Stimulated activated CD8-positive, alpha-beta memory T cell treated with anti-CD3 and anti-CD28 coated beads, Interleukin-15, amount 100 ng/mL, for 1 hour (primary cell): ENCODE measurements around the gene ZNF22.
"Not testable (repeated sequence)": the region's sequence is repeated elsewhere in the genome, so short reads cannot be mapped to it uniquely, and the experiment has no call there.

Experiments used
- DNase-seq: peaks from one replicate; pipeline ENCODE4 v3.0.0-alpha.2; 2020; ENCODE audit warnings: low read depth

Gene ZNF22

DNA sequence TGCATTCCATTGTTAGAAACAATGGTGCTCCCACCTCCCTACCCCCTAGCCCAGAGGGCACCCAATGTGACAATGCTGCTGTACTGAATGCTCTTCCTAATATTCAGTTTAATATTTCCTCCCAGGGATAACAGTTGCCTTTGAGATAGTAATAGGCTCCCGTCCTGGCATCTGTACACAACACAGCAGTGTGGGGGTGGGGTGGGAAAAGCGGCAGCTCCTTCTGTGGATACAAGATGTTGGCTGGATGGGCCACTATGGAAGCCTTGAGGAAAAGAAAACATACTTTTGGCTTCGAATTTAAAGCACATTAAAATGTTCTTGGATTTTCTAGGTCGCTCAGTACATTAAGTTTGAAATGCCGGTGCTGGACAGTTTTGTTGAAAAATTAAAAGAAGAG is 9.2 kb upstream of the ZNF22 start:
- no peak for DNase-seq

- no peak for DNase-seq
Observed at GRCh38 chr10:44992070-44992731, 8.5 kb upstream of the ZNF22 start.

GRCh38 chr10:44992732-44993225 is 7.9 kb upstream of the ZNF22 start:
- no peak for DNase-seq

GRCh38 chr10:44993226-44993921 is 7.3 kb upstream of the ZNF22 start:
- DNase-seq, result no peak

- DNase-seq, result no peak
Observed at GRCh38 chr10:44993922-44994751, 6.6 kb upstream of the ZNF22 start.

DNA sequence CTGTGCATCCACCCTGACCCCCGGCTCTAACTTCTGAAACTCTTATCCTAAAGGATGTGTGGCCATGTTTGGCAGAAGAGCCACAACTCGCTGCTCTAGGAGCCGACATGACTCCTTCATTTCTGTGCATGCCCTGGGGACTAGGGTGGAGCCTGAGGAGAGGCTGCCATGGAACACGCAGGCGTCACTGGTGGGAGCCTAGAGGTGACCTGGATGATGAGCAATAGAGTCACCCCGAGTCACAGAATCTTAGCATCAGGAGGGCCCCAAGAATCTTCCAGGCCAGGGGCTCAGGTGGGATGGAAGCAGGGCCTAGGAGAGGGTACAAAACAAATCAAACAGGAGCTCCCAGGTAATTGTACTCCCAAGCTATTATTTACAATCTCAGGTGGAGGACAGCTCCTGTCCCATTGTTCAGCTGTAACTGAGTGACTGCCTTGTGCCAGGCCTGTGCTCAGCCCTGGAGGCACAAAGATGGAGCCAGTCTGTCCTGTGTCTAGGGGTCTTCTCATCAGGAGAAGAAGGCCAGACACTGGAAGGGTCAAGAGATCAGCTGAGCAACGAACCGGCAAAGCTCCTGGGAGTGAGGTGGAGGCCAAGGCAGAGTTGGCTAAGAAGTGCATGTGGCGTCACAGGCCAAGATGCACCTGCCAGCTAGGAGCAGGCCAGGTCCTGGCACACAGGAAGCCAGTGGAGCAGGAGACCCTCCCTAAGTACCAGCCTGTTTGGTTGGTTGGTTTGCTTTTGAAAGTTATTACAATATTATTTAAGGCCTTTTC is 5.8 kb upstream of the ZNF22 start:
- DNase-seq, result no peak

- DNase-seq, result no peak
Observed at GRCh38 chr10:44995581-44995913, 5.2 kb upstream of the ZNF22 start.

DNA sequence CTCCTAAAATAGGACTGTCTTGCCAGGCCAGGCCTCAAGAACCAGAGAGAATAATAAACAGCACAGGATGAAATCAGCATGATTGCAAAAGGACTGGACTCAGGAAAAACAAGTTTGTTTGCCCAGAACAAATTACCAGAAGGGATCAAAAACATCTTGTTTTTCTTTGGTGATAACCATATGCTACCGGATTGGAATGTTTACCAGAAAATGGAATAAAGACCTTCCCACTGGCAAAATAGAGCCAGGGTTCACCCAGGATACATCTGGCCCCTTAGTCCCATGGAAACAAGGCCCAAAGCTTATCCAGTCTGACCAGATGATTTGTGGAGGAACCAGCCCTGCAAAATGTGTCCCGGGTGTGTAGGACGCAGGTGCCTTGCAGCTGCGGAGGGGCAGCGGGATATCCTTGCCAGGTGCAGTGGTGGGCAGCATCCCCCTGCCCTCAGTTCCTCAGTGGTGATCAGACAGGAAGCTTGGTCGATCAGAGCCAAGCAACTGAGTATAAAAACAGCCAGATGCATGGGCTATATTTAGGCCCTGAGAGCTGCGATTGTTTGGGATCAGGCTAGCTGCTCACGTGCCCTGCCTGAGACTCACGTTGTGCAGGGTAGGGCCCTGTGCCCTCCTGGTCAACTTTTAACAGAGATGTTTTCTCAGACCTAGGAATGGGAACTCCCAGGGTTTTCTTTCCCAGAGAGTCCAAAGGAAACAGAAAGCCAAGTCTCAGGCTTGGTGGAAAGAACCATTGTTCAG is 4.6 kb upstream of the ZNF22 start:
- DNase-seq, result no peak

- no peak for DNase-seq
Observed at GRCh38 chr10:44997105-44997748, 3.5 kb upstream of the ZNF22 start.

DNA sequence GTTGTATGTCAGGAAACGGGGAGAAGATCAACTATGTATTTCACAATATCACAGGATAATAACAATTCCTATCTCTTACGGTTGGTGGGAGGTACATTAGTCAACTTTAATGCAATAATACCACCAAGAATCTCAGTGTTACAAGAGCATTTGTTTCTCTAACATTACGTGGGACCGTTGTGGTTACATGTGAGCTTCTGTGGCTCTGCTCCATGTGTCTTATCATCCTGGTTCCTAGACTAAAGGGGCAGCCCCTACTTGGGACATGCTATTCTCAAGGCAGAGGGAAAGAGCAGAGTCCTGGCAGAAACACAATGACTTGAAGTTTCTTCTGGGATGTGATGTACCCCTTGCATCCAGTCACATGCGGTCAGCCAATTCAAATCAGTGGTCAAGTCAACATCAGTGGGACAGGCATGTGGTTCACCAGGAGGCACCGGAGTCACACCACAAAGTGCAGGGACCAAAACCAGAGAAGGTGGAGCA is 2.5 kb upstream of the ZNF22 start:
- no peak for DNase-seq

DNA sequence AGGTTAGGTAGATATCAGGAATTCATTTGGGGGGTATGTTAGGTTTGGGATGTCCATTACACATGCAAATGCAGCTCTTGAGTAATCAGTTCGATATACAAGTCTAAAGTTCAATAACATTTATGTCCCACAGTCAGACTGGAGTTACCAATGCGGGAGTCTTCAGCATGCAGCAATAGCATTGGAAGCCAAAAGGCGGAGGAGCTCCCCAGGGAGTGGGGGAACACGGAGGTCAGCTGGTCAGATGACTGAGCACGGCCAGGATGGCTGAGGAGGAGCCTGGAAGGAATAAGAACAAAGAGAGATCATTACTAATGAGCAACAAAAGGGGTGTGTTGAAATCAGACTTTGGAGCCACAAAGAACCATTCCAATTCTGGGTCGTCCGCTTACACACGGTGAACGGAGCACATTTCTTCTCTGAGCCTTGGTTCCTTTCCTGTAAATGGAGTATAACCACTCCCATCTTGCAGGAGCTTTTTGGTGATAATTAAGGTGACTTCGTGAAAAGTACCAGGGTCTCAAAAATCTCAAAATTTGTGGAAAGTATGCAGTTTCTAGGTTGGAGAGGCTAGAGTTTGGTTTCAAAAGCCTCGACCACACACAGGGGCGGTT is 478 bp upstream of the ZNF22 start:
- no peak for DNase-seq

DNA sequence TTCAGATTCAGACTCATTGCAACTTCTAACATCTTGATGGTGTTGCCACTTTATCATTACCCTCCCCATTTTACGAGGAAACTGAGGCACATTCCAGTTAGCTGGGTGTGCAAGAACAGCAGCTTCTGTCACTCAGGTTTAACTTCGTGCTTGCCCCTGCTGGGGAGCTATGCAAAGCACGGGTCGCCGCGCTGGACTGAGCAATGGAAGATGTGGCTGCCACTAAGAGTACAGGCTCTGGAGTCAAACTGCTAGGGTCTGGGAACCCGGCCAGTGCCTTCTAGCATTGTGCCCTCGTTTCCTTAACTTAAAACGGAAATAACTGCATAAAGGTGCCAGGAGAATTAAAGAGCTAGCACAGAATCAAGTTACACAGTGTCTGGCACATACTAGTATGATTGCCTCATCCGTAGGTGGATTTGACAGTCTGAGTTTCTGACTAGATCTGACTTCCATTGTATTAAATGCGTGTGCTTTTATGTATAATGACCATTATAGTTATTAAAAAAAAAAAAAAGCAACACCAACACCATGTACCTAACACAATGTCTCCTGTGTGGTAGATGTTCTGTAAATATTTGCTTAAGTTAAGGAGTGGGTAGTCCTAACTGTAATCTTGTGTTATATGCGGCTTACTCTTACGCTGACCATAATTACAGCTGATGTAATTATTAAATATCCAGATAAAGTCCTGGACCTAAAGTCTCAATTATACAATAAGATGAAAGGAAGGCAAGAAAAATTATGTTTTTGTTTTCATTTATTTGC is 842 bp downstream of the ZNF22 start:
- DNase-seq, result no peak

GRCh38 chr10:45003432-45004000 is 2.8 kb downstream of the ZNF22 start:
- no peak for DNase-seq

DNA sequence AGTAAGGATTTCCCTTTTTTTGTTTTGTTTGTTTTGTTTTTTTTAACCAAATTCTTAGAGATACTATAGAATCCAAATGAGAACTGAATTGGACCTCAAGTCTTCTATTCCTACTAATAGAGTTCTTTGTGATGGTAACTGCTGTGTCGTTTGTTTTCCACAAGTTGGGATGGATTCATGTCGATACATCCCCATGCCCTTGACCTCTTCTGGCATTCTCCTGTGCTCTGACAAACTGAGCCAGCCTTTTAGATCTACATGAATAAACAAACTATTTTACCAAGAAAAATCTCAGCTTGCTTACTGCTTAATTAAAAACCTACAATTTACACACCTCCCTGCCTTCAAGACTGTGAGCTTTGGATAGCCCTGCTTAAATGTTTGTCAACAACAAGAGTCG is 3.9 kb downstream of the ZNF22 start:
- DNase-seq, result no peak

GRCh38 chr10:45005284-45005683 is 4.6 kb downstream of the ZNF22 start:
- no peak for DNase-seq

- no peak for DNase-seq
Observed at GRCh38 chr10:45006276-45007030, 5.7 kb downstream of the ZNF22 start.

DNA sequence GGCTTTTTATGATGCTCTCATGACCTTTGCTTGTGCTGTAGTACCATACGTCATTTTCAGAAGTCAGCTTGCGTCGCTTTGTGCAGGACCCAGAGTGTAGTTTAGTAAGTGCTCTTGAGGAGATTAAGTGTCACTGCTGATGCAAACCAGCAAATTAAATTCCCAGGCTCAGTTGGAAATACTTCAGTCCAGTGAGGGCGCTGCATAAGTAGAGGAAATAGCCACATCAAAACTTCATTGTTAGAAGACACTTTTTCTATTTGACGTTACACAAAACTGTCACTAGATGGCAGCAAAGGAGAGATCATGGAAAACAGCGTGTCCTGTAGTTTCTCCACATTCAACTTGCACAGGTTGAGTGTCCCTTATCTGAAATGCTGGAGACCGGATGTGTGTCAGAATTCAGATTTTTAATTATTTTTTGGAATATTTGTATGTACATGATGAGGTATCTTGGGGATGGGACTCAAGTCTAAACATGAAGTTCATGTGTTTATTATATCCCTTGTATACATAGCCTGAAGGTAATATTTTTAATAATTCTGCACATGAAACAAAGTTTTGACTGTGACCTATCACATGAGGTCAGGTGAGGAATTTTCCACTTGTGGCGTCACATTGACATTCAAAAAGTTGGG is 7.9 kb downstream of the ZNF22 start:
- no peak for DNase-seq

DNA sequence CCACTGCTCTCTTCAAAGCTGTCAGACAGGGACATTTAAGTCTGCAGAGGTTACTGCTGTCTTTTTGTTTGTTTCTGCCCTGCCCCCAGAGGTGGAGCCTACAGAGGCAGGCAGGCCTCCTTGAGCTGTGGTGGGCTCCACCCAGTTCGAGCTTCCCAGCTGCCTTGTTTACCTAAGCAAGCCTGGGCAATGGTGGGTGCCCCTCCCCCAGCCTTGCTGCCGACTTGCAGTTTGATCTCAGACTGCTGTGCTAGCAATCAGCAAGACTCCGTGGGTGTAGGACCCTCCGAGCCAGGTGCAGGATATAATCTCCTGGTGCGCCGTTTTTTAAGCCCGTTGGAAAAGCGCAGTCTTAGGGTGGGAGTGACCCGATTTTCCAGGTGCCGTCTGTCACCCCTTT is 13.8 kb downstream of the ZNF22 start:
- not testable (repeated sequence) for DNase-seq
